Measurements from ENCODE around the gene SPANXN4.

- TF ChIP-seq POLR2AphosphoS5 (IDR thresholded peaks at IDR 0.05) (no peak), CTCF (IDR thresholded peaks at IDR 0.05; ENCODE audit: poor library complexity, severe bottlenecking) (no peak), EP300 (conservative IDR thresholded peaks at IDR 0.05; ENCODE audit: poor library complexity, severe bottlenecking) (no peak), EZH2 (IDR thresholded peaks at IDR 0.05; ENCODE audit: borderline replicate concordance, insufficient read depth, low read length, poor library complexity, severe bottlenecking) (no peak), RAD21 (conservative IDR thresholded peaks at IDR 0.05) (no peak), TAF1 (IDR thresholded peaks at IDR 0.05; ENCODE audit: low read depth) (no peak), SMC3 (conservative IDR thresholded peaks at IDR 0.05; ENCODE audit: poor library complexity) (no peak), MXI1 (conservative IDR thresholded peaks at IDR 0.05; ENCODE audit: poor library complexity, severe bottlenecking) (no peak)
- TF ChIP-seq, protein P1, sequence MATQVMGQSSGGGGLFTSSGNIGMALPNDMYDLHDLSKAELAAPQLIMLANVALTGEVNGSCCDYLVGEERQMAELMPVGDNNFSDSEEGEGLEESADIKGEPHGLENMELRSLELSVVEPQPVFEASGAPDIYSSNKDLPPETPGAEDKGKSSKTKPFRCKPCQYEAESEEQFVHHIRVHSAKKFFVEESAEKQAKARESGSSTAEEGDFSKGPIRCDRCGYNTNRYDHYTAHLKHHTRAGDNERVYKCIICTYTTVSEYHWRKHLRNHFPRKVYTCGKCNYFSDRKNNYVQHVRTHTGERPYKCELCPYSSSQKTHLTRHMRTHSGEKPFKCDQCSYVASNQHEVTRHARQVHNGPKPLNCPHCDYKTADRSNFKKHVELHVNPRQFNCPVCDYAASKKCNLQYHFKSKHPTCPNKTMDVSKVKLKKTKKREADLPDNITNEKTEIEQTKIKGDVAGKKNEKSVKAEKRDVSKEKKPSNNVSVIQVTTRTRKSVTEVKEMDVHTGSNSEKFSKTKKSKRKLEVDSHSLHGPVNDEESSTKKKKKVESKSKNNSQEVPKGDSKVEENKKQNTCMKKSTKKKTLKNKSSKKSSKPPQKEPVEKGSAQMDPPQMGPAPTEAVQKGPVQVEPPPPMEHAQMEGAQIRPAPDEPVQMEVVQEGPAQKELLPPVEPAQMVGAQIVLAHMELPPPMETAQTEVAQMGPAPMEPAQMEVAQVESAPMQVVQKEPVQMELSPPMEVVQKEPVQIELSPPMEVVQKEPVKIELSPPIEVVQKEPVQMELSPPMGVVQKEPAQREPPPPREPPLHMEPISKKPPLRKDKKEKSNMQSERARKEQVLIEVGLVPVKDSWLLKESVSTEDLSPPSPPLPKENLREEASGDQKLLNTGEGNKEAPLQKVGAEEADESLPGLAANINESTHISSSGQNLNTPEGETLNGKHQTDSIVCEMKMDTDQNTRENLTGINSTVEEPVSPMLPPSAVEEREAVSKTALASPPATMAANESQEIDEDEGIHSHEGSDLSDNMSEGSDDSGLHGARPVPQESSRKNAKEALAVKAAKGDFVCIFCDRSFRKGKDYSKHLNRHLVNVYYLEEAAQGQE (IDR thresholded peaks at IDR 0.05; ENCODE audit: borderline replicate concordance) = no peak
Measured at GRCh38 chrX:143002206-143002605, 23.5 kb upstream of the SPANXN4 start.
